ENCODE measurements around the gene GFRA4.

- TF ChIP-seq CTCF (IDR thresholded peaks at IDR 0.05; ENCODE audit: extremely low read depth in 1 of 2, insufficient read depth in 1 of 2, low read depth in 1 of 2, low read length in 2 of 2): no peak
- no peak for TF ChIP-seq POLR2A (IDR thresholded peaks at IDR 0.05; ENCODE audit: low read depth, low read length)
- no peak for TF ChIP-seq POLR2AphosphoS5 (IDR thresholded peaks at IDR 0.05; ENCODE audit: insufficient read depth, low read depth, low read length)
- no peak for TF ChIP-seq GATA2 (IDR thresholded peaks at IDR 0.05; ENCODE audit: insufficient read depth, insufficient read length, low read depth, low read length)
- no peak for TF ChIP-seq EZH2 (IDR thresholded peaks at IDR 0.05; ENCODE audit: borderline replicate concordance, low read depth, low read length, severe bottlenecking)
- no peak for TF ChIP-seq JUN (IDR thresholded peaks at IDR 0.05; ENCODE audit: borderline replicate concordance, insufficient read depth, insufficient read length, low read depth)
- no peak for TF ChIP-seq MYC (IDR thresholded peaks at IDR 0.05; ENCODE audit: low read depth, low read length)
- TF ChIP-seq MAX (IDR thresholded peaks at IDR 0.05; ENCODE audit: insufficient read depth, insufficient read length): no peak
- TF ChIP-seq FOS (IDR thresholded peaks at IDR 0.05; ENCODE audit: borderline replicate concordance, insufficient read depth, low read length): no peak
These were observed 10.3 kb downstream of the GFRA4 start for GRCh38 chr20:3652676-3653596.

All from endothelial cell of umbilical vein (primary cell).